GM19240 (cell line): ENCODE results near the gene PPEF1.

Source experiments
- DNase-seq: peaks from one replicate; pipeline ENCODE4 v3.0.0; 2011; ENCODE audit warnings: low spot score; ENCODE audit not compliant: insufficient read length

PPEF1 gene, protein sequence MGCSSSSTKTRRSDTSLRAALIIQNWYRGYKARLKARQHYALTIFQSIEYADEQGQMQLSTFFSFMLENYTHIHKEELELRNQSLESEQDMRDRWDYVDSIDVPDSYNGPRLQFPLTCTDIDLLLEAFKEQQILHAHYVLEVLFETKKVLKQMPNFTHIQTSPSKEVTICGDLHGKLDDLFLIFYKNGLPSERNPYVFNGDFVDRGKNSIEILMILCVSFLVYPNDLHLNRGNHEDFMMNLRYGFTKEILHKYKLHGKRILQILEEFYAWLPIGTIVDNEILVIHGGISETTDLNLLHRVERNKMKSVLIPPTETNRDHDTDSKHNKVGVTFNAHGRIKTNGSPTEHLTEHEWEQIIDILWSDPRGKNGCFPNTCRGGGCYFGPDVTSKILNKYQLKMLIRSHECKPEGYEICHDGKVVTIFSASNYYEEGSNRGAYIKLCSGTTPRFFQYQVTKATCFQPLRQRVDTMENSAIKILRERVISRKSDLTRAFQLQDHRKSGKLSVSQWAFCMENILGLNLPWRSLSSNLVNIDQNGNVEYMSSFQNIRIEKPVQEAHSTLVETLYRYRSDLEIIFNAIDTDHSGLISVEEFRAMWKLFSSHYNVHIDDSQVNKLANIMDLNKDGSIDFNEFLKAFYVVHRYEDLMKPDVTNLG

GRCh38 chrX:18707426-18708049 lies at the start of gene PPEF1:
PPEF1 (plus strand) TSS chrX:18707645; CDS start chrX:18707781, 136 bp downstream.
- DNase-seq = no peak

DNA sequence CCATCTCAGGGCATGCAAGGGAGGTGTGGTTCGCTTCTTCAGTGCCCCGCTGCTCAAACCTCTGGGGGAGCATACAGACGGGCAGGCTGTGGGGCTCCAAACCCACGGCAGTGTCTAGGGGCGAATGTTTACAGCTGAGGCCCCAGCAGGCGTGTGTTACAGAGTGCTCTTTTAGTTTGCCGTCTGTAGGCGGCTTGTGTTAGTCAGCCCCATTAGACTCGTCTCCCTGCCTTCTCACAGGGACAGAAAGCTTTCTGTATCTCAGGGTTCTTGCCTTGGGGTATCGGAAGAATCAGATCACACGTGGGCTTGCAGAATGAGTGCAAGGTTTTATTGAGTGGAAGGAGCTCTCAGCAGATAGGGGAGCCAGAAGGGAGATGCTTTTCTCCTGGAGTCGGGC lies 46.2 kb upstream of the PPEF1 start:
- no peak for DNase-seq

DNA sequence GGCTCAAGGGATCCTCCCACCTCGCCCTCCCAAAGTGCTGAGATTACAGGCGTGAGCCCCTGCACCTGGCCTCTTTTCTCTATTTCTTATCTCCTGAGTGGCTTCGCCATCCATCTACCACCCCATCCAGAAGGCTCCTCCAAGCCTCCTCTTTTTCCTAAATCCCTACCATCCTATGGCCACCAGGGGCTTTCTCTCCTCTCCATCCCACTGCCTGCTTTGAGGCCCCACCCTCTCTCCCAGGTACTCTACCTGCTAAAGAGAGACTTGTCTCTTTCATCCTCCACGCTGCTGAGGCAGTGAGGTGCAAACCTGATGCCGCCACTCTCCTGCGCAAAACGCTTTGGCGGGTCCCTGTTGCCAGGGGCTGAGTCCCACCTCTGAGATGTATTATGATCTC lies 42.5 kb upstream of the PPEF1 start:
- no peak for DNase-seq

DNA sequence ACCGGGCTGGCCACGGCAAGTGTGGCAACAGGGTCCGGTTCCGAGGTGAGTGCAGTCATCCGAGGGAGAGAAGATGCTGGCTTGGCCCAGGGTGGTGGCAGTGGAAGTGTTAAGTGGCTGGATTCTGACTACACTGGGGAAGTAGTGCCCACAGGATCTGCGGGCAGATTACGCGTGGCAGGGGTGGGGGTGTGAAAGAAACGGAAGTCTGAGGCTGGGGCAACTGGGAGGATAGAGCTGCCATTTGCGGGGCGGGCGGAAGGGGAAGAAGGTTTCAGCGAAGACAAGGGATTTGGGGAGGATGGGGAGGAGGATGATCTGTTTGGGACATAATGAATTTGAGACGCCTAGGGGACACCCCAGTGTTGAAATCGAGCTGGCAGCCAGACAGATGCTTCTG lies 40.8 kb upstream of the PPEF1 start:
- no peak for DNase-seq

DNA sequence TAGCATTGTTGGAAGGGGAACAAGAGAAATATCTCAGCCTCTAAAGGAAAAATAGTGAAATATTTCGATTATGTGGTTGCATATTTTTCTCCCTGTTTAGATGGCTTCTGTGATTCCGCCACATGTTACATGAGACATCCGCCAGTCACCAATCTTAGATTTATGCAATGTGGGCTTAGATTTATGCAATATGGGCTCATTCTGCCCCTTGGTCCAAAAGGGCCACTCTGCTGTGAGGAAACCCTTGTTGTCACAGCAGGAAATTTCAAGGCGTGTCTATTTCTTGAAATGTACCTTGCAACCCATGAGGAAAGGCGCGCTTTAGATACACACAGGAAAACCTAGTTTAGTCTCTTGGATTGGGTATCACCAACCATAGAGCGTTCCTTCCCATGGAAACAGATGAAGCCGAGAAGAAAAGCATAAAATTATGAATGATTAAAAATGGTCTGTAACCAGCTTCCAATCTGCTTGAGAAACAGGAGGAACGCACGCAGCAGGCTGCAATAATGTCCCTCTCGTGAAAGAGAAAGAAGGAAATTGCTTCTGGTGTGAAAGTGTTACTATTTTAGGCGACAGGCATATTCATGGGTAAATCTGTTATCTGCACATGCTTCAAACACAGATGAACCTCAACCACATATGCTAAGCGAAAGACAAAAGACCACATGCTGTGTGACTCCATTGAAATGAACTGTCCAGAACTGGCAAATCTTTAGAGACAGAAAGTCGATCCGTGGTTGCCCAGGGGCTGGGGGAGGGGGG lies 39.2 kb upstream of the PPEF1 start:
- no peak for DNase-seq

- DNase-seq = no peak
Observed at GRCh38 chrX:18672008-18672407, 35.4 kb upstream of the PPEF1 start, which contains the start of gene RS1. RS1 (minus strand) TSS chrX:18672108; CDS start chrX:18672068, 40 bp downstream.

DNA sequence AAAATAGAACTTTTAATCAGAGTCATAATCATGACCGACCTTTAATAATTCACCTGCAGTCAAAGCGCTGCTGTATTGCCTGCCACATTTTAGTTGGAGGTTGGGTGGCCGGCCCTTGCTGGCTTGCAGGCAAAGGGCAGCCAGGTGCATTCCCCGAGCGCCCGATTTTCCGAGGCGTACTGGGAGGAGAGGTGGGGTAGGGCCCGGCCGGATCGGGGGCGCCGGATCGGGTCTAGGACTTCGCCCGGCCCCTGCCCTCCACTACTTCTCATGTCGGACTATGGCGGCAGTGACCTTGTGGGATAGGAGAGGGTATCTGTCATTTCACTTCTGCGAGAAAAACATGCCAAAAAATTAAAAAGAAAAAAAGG lies 33.0 kb upstream of the PPEF1 start:
- no peak for DNase-seq

- DNase-seq = peak; percentile 28
Observed at GRCh38 chrX:18674788-18675735, 32.4 kb upstream of the PPEF1 start.

- no peak for DNase-seq
Observed at GRCh38 chrX:18676050-18676449, 31.4 kb upstream of the PPEF1 start.

DNA sequence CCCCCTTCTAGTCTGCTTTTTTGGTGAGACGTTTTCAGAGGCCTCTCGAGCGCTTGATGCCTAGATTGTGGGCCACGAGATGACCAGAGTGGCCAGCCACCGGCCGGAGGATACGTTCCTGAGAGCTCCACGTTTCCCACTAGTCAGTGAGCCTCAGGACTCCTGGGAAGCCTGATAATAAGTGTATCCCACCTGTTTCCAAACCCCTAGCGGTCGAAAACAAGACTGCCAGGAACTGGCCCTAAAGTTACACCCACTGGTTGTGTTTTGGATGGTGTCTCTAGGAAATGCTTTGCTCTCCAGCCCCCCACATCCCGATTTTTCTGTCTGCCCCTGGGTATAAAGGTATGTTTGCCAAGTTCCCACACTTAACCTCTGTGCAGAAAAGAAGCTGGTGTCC lies 31.0 kb upstream of the PPEF1 start:
- no peak for DNase-seq

DNA sequence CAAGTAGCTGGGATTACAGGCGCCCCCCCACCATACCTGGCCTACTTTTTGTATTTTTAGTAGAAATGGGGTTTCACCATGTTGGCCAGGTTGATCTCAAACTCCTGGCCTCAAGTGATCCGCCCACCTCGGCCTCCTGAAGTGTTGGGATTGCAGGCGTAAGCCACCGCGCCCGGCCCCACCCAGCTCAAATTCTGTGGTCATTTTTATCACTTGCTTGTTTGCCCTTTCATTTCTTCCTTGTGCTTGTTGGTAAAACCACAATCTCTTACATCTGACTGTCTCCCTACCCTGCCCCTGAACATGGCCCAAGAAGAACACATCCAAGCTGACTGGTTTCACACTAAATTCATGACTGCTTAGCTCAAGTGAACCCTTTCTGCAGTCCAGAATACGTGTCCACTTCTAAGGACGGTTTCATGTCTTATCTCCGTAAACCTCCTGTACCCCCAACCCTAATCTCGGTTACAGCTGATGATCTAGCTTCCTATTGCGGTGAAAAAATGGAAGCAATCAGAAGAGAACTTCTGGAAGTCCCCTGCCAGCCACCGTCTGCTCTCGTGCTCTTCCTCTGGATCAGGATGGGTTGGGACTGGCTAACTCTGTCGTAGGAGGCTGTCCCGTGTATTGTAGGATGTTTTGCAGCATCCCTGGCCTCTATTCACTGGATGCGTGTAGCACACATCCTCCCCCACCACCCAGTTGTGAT lies 30.1 kb upstream of the PPEF1 start:
- DNase-seq = no peak

DNA sequence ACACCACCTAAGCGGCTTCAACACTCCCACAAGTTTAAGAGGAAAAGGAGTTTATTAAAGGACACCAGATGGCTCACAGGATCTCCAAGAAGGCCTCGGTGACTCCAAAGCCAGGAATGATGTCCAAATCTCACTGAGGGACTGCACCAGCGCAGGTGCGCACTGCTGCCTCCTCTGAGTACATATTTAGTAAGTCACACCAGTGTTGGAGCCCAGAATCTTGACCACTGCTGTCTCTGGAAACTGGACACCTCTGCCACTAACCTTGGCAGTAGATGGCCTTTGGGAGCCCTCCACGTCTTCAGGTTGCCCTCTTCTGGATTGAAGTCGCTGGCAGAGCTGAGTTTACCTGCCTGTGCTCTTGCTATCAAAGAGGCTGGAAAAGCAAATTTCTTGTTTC lies 25.4 kb upstream of the PPEF1 start:
- DNase-seq = no peak

GRCh38 chrX:18682979-18683387 lies 24.5 kb upstream of the PPEF1 start:
- no peak for DNase-seq

DNA sequence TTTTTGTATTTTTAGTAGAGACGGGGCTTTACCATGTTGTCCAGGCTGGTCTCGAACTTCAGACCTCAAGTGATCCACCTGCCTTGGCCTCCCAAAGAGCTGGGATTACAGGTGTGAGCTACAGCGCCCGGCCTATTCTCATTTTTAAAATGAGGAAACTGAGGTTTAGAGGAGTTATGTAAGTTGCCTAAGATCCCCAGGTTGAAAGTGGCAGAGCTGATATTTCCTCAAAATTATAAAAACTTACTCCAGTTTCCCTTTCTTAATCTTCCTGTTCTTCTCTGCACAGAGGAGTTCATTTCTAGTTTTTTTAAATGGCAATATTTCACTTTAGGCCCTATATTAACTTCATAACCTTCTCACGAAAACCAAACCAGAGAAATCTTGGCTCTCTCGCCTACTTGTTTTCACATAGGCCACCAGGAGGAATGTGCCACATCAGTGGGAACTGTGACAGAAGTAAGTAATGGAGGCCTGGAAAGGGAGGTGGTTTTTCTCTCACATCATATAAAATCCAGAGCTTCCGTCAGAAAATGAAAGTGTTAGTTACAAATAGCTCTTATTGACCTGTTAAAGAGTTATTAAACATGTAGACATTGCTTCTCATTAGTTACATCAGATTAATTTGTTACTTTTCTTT lies 19.5 kb upstream of the PPEF1 start:
- DNase-seq = no peak

DNA sequence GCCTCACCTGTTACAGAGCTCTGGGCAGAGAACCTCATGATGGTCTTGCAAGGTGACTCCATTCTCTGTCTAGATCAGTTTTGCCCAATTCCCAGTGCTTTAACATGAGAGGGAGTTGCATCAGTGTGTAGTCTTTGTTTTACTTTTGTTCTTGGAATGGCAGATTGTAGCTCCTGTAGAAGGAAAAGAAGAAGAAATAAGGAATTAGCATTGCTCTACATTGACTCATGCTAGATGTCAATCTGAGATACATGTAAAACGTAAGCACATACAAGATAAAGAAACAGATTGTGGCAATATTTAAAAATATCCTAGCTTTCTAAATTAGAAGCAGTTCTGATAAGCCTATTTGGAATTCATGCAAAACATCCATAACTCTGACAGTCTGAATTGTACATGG lies 16.0 kb upstream of the PPEF1 start:
- no peak for DNase-seq

- DNase-seq = no peak
Observed at GRCh38 chrX:18692541-18692940, 14.9 kb upstream of the PPEF1 start.

- DNase-seq = no peak
Observed at GRCh38 chrX:18696653-18697052, 10.8 kb upstream of the PPEF1 start.

- no peak for DNase-seq
Observed at GRCh38 chrX:18698737-18699650, 8.5 kb upstream of the PPEF1 start.
